Measurements from ENCODE around the gene TEKT5.

Gene TEKT5

DNA sequence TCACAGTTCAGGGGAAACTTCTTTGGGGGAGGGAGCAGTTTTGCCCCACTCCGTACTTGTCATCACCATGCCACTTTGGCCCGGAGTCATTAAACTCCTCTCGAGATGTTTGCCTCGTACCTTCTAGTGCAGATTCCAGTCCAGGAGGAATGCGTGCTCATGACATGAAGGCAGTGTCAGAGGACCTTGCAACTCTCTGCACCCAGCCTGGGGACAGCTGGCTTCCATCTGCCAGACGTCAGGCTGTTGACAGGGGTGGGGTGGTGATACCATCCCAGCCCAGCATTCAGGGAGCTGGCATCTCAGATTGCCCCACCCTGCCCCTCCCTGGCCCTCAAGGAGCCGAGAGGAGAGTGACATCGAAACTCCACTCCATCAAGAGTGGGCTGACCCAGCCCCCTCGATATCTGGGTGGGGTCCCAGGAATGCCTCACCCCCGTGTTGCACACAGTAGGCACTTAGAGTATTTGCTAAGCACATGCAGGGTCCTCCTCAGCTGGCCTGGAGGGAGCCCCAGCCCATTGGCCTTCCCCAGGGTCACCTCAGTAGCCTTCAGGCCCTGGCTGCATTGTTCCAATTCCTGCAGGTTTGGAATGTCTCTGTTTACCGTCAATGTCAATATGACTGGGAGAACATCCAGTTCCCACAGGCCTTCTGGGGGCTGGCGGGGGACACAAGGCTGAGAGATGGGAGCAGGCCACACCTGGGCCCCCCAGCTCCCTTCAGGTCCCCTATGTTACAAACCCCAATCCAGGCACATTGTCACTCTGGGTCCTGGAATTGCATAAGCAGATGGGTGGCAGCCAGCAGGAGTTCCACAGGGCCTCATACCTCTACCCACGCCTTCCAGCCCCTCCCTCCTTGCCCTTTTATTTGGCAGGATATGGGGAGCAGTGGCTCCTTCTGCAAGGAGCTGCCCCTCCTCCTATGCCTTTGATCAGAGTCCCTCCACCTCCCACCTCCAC is 93.0 kb downstream of the TEKT5 start:
- Histone ChIP-seq H3K27me3 (ENCODE audit: insufficient read depth, low read length) (no peaks in the 10 kb centered on the region), H3K4me1 (ENCODE audit: insufficient read depth, low read length) (no peaks in the 10 kb centered on the region), H3K9ac (ENCODE audit: low read depth, low read length) (no peak overlapping the region), H3K27ac (ENCODE audit: low read length) (no peak overlapping the region), H3K36me3 (ENCODE audit: insufficient read depth, low read depth, low read length) (no peaks in the 10 kb centered on the region), H3K9me3 (ENCODE audit: insufficient read depth, low read depth, low read length) (no peaks in the 10 kb centered on the region), H3K4me3 (ENCODE audit: low read length) (no peak overlapping the region)

DNA sequence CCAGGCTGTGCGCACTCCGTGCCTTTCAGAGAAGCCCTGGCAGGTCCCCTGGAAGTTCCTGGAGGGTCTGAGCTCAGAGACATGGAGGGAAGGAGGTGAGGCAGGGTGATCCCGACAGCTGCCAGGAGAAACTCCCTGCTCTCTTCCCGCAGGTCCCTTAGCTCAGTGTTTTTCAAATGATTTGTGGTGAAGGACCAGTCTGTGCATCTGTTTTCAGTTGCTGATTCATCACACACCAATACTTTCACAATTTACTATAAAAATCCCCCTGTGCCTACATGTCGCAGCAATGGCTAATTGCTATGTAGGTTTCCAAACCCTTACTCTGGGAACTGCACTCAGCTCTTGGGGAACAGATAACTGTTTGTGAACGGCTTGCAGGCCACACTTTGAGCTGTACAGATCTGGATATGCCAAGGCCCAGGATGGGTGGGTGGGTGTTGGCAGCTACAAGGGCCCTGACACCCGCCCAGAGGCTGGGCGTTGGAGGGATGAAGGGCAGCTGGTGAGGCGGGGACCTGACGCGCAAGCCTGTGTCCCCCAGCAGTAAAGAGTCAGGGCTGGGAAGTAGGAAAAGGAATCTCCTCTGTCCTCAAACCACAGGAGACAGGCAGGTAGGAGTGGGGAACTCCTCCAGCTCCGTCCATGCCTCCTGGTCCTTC is 93.8 kb downstream of the TEKT5 start:
- Histone ChIP-seq H3K9ac (ENCODE audit: low read depth, low read length) (no peak overlapping the region), H3K9me3 (ENCODE audit: insufficient read depth, low read depth, low read length) (no peaks in the 10 kb centered on the region), H3K4me1 (ENCODE audit: insufficient read depth, low read length) (no peaks in the 10 kb centered on the region), H3K4me3 (ENCODE audit: low read length) (no peak overlapping the region), H3K27me3 (ENCODE audit: insufficient read depth, low read length) (no peaks in the 10 kb centered on the region), H3K27ac (ENCODE audit: low read length) (no peak overlapping the region), H3K36me3 (ENCODE audit: insufficient read depth, low read depth, low read length) (no peaks in the 10 kb centered on the region)

GRCh38 chr16:10599626-10600025 is 95.1 kb downstream of the TEKT5 start:
- no peak overlapping the region for H3K27ac ChIP-seq (ENCODE audit: low read length)
- no peak overlapping the region for H3K4me3 ChIP-seq (ENCODE audit: low read length)
- H3K36me3 ChIP-seq (ENCODE audit: insufficient read depth, low read depth, low read length) = no peaks in the 10 kb centered on the region
- H3K9ac ChIP-seq (ENCODE audit: low read depth, low read length) = no peak overlapping the region
- H3K9me3 ChIP-seq (ENCODE audit: insufficient read depth, low read depth, low read length) = no peaks in the 10 kb centered on the region
- no peaks in the 10 kb centered on the region for H3K4me1 ChIP-seq (ENCODE audit: insufficient read depth, low read length)
- no peaks in the 10 kb centered on the region for H3K27me3 ChIP-seq (ENCODE audit: insufficient read depth, low read length)

- Histone ChIP-seq H3K36me3 (ENCODE audit: insufficient read depth, low read depth, low read length) (no peaks in the 10 kb centered on the region), H3K9ac (ENCODE audit: low read depth, low read length) (no peak overlapping the region), H3K27me3 (ENCODE audit: insufficient read depth, low read length) (no peaks in the 10 kb centered on the region), H3K4me1 (ENCODE audit: insufficient read depth, low read length) (no peaks in the 10 kb centered on the region), H3K4me3 (ENCODE audit: low read length) (no peak overlapping the region), H3K9me3 (ENCODE audit: insufficient read depth, low read depth, low read length) (no peaks in the 10 kb centered on the region), H3K27ac (ENCODE audit: low read length) (no peak overlapping the region)
Measured at GRCh38 chr16:10598157-10598556, 96.6 kb downstream of the TEKT5 start.

- Histone ChIP-seq H3K4me1 (ENCODE audit: insufficient read depth, low read length) (no peaks in the 10 kb centered on the region), H3K4me3 (ENCODE audit: low read length) (no peak overlapping the region), H3K27me3 (ENCODE audit: insufficient read depth, low read length) (no peaks in the 10 kb centered on the region)
Measured at GRCh38 chr16:10597187-10597601, 97.5 kb downstream of the TEKT5 start.

DNA sequence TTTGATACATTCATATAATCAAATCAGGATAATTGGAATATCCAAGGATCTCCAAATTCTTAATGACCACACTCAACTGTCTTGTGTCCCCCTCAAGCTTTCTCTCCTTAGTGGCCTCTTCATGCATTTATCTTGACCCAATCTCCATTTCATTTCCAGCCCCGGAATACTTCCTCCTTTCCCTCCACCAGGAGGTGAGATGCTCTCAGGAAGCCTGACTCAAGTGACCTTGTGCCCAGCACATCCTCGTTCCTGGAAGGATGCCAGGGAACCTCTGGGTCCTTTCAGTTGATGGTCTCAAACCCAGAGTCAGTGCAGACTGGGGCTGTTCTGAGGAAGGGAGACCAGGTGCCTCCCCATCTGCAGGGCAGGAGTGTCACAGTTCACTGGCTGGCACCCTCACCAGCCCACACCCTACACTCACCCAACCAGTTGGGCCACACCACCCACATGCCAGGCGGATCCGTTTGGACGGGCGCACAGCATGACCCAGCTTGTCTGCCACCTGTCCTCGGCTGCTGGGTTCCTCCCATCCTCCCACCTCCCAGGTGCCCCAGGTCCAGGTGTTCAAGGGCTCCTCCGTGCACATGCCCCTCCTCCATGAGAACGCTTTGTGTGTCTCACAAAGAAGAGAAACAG is 100.3 kb downstream of the TEKT5 start:
- Histone ChIP-seq H3K4me3 (ENCODE audit: low read length) (no peak overlapping the region), H3K9me3 (ENCODE audit: insufficient read depth, low read depth, low read length) (no peaks in the 10 kb centered on the region), H3K27ac (ENCODE audit: low read length) (no peak overlapping the region), H3K4me1 (ENCODE audit: insufficient read depth, low read length) (no peaks in the 10 kb centered on the region), H3K27me3 (ENCODE audit: insufficient read depth, low read length) (no peaks in the 10 kb centered on the region), H3K9ac (ENCODE audit: low read depth, low read length) (no peak overlapping the region), H3K36me3 (ENCODE audit: insufficient read depth, low read depth, low read length) (no peaks in the 10 kb centered on the region)

More at GRCh38 chr16:10597187-10597601, 97.5 kb downstream of the TEKT5 start:
- no peaks in the 10 kb centered on the region for H3K9me3 ChIP-seq (ENCODE audit: insufficient read depth, low read depth, low read length)
- H3K27ac ChIP-seq (ENCODE audit: low read length) = no peak overlapping the region
- H3K36me3 ChIP-seq (ENCODE audit: insufficient read depth, low read depth, low read length) = no peaks in the 10 kb centered on the region
- no peak overlapping the region for H3K9ac ChIP-seq (ENCODE audit: low read depth, low read length)

DNA sequence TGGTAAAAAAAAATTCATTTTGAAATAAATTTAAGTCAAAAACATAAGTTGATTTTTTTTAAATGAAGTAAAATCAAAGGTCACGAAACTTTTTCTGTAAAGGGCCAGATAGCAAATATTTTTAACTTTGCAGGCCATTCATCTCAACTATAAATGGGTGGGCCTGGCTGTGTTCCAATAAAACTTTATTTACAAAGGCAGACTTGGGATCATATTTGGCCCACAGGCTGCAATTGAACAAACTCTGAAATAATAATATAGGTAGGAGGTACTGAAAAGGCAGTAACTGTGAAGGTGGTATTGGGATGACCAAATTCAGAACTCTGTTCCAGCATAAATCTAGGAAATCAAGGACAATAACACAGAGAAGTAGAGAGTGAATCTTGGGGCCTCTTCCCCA is 102.1 kb downstream of the TEKT5 start:
- Histone ChIP-seq H3K4me3 (ENCODE audit: low read length) (no peak overlapping the region), H3K9ac (ENCODE audit: low read depth, low read length) (no peak overlapping the region), H3K27ac (ENCODE audit: low read length) (no peak overlapping the region), H3K36me3 (ENCODE audit: insufficient read depth, low read depth, low read length) (no peaks in the 10 kb centered on the region), H3K27me3 (ENCODE audit: insufficient read depth, low read length) (no peaks in the 10 kb centered on the region), H3K9me3 (ENCODE audit: insufficient read depth, low read depth, low read length) (no peaks in the 10 kb centered on the region), H3K4me1 (ENCODE audit: insufficient read depth, low read length) (no peaks in the 10 kb centered on the region)

- H3K4me1 ChIP-seq (ENCODE audit: insufficient read depth, low read length) = no peaks in the 10 kb centered on the region
- H3K36me3 ChIP-seq (ENCODE audit: insufficient read depth, low read depth, low read length) = no peaks in the 10 kb centered on the region
- no peak overlapping the region for H3K9ac ChIP-seq (ENCODE audit: low read depth, low read length)
- no peaks in the 10 kb centered on the region for H3K9me3 ChIP-seq (ENCODE audit: insufficient read depth, low read depth, low read length)
- no peak overlapping the region for H3K4me3 ChIP-seq (ENCODE audit: low read length)
- no peak overlapping the region for H3K27ac ChIP-seq (ENCODE audit: low read length)
- H3K27me3 ChIP-seq (ENCODE audit: insufficient read depth, low read length) = no peaks in the 10 kb centered on the region
Measured at GRCh38 chr16:10590342-10590741, 104.4 kb downstream of the TEKT5 start.

DNA sequence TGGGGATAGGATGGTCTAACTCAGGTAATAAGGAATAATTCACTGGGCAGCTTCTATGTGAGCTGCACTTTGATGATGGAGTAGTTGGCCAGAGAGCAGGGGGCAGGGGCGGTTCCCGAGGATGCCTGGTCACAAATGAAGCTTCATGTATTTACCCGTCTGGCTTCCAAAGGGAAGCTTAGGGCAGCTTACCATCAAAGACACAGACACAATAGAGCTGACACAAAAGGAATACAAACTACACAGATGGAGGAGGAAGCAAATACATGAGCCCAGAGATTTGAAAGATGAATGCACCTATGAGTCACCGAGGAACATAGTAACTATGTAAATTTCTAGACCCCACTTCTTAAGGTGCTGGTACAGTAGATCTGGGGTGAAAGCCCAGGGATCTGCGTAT is 105.6 kb downstream of the TEKT5 start:
- H3K36me3 ChIP-seq (ENCODE audit: insufficient read depth, low read depth, low read length) = no peaks in the 10 kb centered on the region
- no peaks in the 10 kb centered on the region for H3K9me3 ChIP-seq (ENCODE audit: insufficient read depth, low read depth, low read length)
- no peak overlapping the region for H3K27ac ChIP-seq (ENCODE audit: low read length)
- no peak overlapping the region for H3K4me3 ChIP-seq (ENCODE audit: low read length)
- H3K9ac ChIP-seq (ENCODE audit: low read depth, low read length) = no peak overlapping the region
- no peaks in the 10 kb centered on the region for H3K4me1 ChIP-seq (ENCODE audit: insufficient read depth, low read length)
- H3K27me3 ChIP-seq (ENCODE audit: insufficient read depth, low read length) = no peaks in the 10 kb centered on the region

DNA sequence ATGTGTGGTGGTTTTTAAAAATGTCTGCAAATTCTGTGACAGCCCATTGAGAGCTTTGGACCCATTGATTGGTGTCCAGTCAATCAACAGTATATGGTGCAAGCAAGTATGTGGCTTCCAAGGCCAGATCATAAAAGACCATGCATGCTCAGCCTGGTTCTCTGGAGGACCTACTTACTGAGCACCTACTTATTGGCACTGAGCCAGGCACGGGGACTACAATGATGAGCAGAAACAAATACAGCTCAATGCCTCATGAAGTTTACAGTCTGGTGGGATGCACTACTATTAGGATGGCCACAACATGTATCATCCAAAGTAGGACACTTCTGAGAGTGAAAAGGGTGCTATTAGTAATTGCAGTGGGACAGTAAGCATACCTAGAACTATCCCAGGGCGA is 107.1 kb downstream of the TEKT5 start:
- H3K4me3 ChIP-seq (ENCODE audit: low read length) = no peak overlapping the region
- H3K27me3 ChIP-seq (ENCODE audit: insufficient read depth, low read length) = no peaks in the 10 kb centered on the region
- no peak overlapping the region for H3K9ac ChIP-seq (ENCODE audit: low read depth, low read length)
- H3K9me3 ChIP-seq (ENCODE audit: insufficient read depth, low read depth, low read length) = no peaks in the 10 kb centered on the region
- no peaks in the 10 kb centered on the region for H3K36me3 ChIP-seq (ENCODE audit: insufficient read depth, low read depth, low read length)
- H3K27ac ChIP-seq (ENCODE audit: low read length) = no peak overlapping the region
- H3K4me1 ChIP-seq (ENCODE audit: insufficient read depth, low read length) = no peaks in the 10 kb centered on the region

DNA sequence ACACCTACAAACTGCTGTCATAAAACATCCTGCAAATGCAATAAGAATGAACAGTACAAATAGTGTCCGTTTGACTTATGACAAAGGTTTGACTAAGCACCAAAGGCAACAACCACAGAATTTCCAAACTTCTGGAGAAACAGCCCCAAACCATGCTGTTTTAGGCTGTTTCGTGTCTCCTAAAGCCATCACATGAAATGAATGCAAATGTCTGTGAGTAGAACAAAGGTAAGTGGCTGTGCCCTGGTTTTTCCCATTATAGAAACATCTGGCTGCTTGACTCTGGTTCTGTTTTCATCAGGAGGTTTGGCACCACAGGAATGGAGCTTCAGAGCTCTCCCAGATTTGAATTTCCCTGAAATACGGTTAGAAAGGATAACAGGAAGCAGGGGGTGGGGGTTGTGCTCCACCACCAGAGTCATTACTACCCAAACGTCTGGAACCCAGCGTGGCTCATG is 109.7 kb downstream of the TEKT5 start:
- H3K4me3 ChIP-seq (ENCODE audit: low read length) = no peak overlapping the region
- H3K4me1 ChIP-seq (ENCODE audit: insufficient read depth, low read length) = peaks cover 3% of the 10 kb centered on the region; the same call in 1 of the 2 replicates
- no peaks in the 10 kb centered on the region for H3K9me3 ChIP-seq (ENCODE audit: insufficient read depth, low read depth, low read length)
- no peak overlapping the region for H3K27ac ChIP-seq (ENCODE audit: low read length)
- no peaks in the 10 kb centered on the region for H3K36me3 ChIP-seq (ENCODE audit: insufficient read depth, low read depth, low read length)
- H3K9ac ChIP-seq (ENCODE audit: low read depth, low read length) = no peak overlapping the region
- H3K27me3 ChIP-seq (ENCODE audit: insufficient read depth, low read length) = no peaks in the 10 kb centered on the region

All from iPS-20b (cell line).